HL-60 (cell line): ENCODE data around the gene FERMT2.

ENCODE experiments used
- GABPA ChIP-seq: IDR thresholded peaks from 2 replicates; pipeline ENCODE4 v1.6.1; 2012; ENCODE audit warnings: low read depth
- POLR2AphosphoS5 ChIP-seq: IDR thresholded peaks from 2 replicates; pipeline ENCODE4 v1.6.1; 2012; ENCODE audit warnings: low read depth
- SPI1 ChIP-seq: IDR thresholded peaks from 2 replicates; pipeline ENCODE4 v1.6.1; 2012; ENCODE audit warnings: low read depth, mild to moderate bottlenecking, borderline replicate concordance
- TF ChIP-seq, protein P1 (sequence below): IDR thresholded peaks from one replicate; pipeline ENCODE4 v1.5.1; 2011; ENCODE audit warnings: low read length, control low read depth, inconsistent platforms; ENCODE audit not compliant: insufficient read depth
- TF ChIP-seq, protein P2 (sequence below): IDR thresholded peaks from 2 replicates; pipeline ENCODE4 v1.6.1; 2012; ENCODE audit warnings: low read depth; ENCODE audit not compliant: insufficient replicate concordance

DNA sequence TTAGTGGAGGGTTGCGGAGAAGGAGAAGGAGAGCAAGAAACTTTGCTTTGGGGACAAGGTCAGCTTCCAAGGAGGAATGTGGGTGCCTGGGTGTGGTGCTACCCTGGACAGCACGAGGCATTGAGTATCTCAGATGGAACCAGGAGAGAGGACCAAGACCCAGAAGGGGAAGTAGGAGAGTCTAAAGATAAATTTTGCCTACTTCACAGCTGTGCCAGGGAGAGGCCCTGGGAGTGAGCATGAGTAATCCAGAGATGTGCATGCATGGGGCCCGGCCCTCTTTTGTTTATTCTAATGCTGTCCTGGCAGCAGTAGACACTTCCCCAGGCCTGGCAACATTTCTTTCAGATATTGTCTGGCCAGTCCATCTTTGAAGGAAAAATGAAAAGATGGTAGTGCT, 110.0 kb downstream of the FERMT2 start:
- TF ChIP-seq, protein P1, sequence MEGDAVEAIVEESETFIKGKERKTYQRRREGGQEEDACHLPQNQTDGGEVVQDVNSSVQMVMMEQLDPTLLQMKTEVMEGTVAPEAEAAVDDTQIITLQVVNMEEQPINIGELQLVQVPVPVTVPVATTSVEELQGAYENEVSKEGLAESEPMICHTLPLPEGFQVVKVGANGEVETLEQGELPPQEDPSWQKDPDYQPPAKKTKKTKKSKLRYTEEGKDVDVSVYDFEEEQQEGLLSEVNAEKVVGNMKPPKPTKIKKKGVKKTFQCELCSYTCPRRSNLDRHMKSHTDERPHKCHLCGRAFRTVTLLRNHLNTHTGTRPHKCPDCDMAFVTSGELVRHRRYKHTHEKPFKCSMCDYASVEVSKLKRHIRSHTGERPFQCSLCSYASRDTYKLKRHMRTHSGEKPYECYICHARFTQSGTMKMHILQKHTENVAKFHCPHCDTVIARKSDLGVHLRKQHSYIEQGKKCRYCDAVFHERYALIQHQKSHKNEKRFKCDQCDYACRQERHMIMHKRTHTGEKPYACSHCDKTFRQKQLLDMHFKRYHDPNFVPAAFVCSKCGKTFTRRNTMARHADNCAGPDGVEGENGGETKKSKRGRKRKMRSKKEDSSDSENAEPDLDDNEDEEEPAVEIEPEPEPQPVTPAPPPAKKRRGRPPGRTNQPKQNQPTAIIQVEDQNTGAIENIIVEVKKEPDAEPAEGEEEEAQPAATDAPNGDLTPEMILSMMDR: no peak
- TF ChIP-seq SPI1 (no peak), GABPA (no peak), POLR2AphosphoS5 (no peak)
- TF ChIP-seq, protein P2, sequence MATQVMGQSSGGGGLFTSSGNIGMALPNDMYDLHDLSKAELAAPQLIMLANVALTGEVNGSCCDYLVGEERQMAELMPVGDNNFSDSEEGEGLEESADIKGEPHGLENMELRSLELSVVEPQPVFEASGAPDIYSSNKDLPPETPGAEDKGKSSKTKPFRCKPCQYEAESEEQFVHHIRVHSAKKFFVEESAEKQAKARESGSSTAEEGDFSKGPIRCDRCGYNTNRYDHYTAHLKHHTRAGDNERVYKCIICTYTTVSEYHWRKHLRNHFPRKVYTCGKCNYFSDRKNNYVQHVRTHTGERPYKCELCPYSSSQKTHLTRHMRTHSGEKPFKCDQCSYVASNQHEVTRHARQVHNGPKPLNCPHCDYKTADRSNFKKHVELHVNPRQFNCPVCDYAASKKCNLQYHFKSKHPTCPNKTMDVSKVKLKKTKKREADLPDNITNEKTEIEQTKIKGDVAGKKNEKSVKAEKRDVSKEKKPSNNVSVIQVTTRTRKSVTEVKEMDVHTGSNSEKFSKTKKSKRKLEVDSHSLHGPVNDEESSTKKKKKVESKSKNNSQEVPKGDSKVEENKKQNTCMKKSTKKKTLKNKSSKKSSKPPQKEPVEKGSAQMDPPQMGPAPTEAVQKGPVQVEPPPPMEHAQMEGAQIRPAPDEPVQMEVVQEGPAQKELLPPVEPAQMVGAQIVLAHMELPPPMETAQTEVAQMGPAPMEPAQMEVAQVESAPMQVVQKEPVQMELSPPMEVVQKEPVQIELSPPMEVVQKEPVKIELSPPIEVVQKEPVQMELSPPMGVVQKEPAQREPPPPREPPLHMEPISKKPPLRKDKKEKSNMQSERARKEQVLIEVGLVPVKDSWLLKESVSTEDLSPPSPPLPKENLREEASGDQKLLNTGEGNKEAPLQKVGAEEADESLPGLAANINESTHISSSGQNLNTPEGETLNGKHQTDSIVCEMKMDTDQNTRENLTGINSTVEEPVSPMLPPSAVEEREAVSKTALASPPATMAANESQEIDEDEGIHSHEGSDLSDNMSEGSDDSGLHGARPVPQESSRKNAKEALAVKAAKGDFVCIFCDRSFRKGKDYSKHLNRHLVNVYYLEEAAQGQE: peak; percentile 40
